ENCODE results near the gene SYT7.

SYT7 gene

DNA sequence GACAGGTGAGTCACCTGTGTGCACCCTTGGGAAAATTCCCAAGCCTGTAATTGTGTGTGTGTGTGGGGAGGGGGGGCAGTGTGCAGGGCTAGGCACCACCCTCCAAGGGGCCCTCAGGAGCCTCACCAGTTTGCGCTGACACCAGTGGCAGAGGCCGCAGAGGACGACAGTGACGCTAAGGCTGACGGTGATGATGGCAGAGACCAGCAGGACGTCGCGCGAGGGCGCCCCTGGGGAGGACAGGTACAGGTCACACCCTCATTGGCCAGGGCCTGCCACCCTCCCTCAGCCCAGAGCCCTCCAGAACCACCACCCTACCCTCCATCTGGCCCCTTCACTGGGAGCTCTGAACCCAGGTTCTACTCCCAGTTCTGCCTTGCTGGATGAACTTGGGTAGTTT is 24.9 kb downstream of the SYT7 start:
- TF ChIP-seq, protein P1, sequence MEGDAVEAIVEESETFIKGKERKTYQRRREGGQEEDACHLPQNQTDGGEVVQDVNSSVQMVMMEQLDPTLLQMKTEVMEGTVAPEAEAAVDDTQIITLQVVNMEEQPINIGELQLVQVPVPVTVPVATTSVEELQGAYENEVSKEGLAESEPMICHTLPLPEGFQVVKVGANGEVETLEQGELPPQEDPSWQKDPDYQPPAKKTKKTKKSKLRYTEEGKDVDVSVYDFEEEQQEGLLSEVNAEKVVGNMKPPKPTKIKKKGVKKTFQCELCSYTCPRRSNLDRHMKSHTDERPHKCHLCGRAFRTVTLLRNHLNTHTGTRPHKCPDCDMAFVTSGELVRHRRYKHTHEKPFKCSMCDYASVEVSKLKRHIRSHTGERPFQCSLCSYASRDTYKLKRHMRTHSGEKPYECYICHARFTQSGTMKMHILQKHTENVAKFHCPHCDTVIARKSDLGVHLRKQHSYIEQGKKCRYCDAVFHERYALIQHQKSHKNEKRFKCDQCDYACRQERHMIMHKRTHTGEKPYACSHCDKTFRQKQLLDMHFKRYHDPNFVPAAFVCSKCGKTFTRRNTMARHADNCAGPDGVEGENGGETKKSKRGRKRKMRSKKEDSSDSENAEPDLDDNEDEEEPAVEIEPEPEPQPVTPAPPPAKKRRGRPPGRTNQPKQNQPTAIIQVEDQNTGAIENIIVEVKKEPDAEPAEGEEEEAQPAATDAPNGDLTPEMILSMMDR (IDR thresholded peaks at IDR 0.05; ENCODE audit: insufficient read depth, low read depth, low read length, missing control alignments), result no peak
- no peak overlapping the region for H3K4me3 ChIP-seq (ENCODE audit: low read length)
- DNase-seq (ENCODE audit: low read depth), result no peak

DNA sequence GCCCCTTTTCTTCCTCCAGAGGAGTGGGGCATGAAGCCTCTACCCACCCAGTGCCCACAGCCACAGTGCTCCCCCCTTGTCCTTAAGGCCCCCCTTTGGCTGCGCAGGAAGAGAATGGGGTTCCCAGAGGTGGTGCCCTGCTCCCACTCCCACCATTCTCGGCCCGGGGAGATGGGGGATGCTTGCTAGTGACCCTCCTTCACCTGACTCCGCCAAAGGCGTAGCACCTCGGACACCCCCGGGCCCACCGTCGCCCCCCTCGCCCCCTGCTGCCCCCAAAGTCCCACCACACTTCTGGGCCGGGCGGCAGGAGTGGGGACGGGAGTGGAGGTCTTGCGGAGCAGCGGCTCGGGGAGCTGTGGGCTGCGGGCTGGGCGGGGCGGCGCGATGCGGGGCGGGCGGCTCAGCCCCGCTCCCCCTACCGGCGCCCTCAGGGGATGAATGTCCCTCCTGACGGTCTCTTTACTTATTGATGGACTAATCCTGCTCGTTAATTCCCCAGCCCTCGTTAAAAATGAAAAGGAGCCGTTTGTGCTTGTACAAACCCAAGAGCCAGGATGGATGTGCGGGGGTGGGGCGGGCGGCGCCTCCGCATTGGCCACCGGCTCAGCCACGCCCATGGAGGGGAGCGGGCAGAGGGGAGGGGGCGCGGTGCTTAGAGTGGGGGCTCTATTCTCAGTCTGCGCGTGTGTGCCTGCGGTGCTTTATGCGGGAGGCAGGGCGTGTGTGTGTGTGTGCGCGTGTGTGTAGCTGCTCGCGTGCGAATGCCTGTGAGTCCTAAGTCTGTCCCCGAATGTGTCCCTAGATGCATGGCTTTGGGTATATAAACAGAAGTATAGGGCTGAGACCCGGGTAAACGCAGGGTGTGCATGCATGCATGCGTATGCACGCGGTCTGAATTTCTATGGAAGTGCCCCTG is 25.6 kb downstream of the SYT7 start:
- no peak for DNase-seq (ENCODE audit: low read depth)
- H3K4me3 ChIP-seq (ENCODE audit: low read length), result no peak overlapping the region
- TF ChIP-seq, protein P1 (IDR thresholded peaks at IDR 0.05; ENCODE audit: insufficient read depth, low read depth, low read length, missing control alignments), result no peak

DNA sequence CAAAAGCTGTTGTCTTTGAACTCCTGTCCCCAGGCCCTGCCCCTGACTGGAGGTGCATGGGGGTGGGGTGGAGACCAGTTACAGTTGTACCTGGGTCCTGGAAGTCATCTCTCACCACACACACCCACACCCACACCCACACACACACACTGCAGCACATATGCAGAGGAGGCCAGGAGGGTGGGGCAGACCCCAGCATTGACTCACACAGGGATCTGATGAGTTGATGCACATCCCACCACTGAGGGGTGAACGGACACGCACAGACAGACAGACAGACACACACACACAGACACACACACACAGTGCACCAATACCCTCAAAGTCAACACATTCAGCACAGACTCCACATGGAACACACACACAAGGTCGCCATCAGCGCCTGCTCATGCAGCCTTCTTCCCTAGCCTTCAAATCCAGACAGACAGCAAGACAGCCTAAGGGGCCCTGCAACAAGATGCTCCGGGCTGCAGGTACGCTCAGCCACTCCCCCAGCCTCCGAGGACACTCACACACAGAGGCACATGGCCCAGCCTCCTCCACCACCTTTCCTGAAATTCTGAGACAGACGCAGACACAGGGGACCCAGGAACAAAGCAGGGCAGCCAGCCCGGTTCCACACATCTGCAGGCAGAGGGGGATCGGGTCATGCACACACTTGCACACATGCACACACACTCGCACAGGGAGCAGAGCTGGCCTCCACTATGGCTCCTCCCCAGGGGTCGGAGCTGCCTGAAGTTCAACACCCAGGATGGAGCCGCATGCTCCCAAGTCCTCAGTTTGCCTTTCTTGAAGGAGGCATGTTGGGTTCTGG is 26.5 kb downstream of the SYT7 start:
- TF ChIP-seq, protein P1 (IDR thresholded peaks at IDR 0.05; ENCODE audit: insufficient read depth, low read depth, low read length, missing control alignments), result no peak
- peak; percentile 32 for DNase-seq (ENCODE audit: low read depth)
- no peak overlapping the region for H3K4me3 ChIP-seq (ENCODE audit: low read length)

DNA sequence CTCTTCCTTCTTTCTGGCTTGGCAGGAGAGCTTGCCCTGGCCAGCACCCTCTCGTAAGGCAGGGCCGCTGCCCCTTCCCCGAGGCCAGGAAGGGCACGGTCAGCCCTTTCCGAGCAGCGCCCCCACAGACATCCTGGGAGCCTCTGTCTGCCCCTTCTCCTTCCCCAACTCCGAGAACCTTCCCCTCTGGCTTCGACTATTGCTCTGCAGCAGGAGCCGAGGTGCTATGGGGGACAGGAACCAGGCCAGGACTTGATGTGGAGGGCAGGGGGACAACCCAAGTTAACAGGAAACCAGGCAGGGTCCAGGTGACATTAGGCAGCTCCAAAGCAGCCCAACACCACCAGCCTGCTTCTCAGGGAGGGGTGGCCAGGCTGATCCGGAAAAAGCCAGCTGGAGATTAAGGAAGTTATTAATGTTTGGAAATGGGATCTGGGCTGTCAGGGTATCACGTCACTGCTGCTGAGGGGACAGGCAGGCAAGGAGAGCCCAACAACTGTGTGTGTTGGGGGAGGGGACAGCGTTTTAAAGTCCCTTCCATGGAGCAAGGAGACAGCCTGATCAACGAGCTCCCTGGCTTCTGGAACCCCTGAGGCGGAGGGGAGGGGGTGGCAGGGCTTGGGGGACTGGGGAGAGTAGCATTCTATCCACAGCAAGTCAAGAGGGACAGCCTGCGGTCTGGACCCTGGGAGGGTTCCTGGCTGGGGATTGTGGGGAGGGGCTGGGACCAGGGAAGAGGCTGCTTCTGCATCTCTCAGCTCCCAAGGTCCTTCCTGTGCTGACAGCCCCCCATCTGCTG is 27.3 kb downstream of the SYT7 start:
- H3K4me3 ChIP-seq (ENCODE audit: low read length), result no peak overlapping the region
- no peak for DNase-seq (ENCODE audit: low read depth)
- TF ChIP-seq, protein P1 (IDR thresholded peaks at IDR 0.05; ENCODE audit: insufficient read depth, low read depth, low read length, missing control alignments), result no peak

DNA sequence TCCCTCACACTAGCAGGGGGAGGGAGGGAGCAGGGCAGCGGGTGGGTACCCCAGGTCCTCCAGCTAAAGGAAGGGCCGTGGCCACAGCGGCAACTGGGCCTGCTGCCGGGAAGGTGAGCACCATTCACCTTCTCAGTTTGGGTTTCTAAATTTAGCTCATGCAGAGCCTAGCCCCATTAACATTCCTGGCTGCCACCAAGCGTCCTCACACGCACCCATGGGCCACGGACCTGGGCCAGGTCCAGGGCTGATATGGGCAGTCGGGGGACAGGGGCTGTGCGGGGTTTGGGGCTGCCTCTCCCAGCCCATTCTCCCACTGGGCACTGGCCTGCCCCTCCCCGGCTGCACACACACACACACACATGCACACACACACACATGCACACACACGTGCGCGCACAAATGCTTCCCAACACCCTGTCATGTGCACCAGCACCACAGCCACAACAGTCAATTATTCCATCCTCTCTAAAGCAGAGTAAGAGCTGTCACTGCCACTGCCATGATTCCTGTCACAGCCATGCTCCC is 28.7 kb downstream of the SYT7 start:
- no peak for DNase-seq (ENCODE audit: low read depth)
- TF ChIP-seq, protein P1 (IDR thresholded peaks at IDR 0.05; ENCODE audit: insufficient read depth, low read depth, low read length, missing control alignments), result no peak

DNA sequence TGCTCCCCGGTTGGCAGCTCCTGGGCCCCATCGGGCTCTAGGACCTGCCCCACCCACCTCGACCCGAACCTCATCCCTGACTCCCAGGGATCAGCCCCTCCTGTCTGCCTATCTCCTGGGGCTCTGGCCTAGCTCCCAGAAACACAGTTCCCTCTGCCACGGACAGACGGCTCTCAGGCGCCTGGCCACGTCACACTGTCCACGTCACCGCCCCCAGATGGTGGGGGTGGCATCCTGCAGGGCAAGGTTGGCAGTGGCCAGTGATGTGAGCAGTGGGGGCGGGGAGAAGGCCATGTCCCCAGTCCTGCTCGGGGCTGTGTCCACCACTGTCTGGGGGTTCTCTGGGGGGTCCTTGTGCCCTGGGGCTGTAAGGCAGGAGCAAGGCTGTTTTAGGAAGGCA is 29.2 kb downstream of the SYT7 start:
- H3K4me3 ChIP-seq (ENCODE audit: low read length), result no peak overlapping the region
- peak; percentile 11 for DNase-seq (ENCODE audit: low read depth)

More for the DNA sequence above, 28.7 kb downstream of the SYT7 start:
- H3K4me3 ChIP-seq (ENCODE audit: low read length), result no peak overlapping the region

More for the DNA sequence above, 29.2 kb downstream of the SYT7 start:
- TF ChIP-seq, protein P1 (IDR thresholded peaks at IDR 0.05; ENCODE audit: insufficient read depth, low read depth, low read length, missing control alignments), result no peak

Measured in epithelial cell of esophagus (primary cell).